HepG2 (cell line): ENCODE measurements around the gene MSI2. TPM values are rescaled to one million over a fixed set of nuclear protein-coding genes. Genes with fewer than 3 reads are reported as not detected.

ENCODE experiments used
- ATAC-seq: fragments of 200-7000 bp; cut with Tn5 transposase; 3 replicates; pipeline ENCODE4 v1.9.1; 2020; ENCODE audit warnings: mild to moderate bottlenecking, moderate library complexity
- BruUV-seq: library from RNA; stranded (reverse); fragments of 400-500 nt; replicated peaks from 2 replicates; lab custom pipeline; 2021; lab: Mats Ljungman, UMichigan
- CTCF ChIA-PET: fragments of 300-600 bp; formaldehyde crosslinking; extraction: SDS; loops from one replicate; lab custom pipeline; 2021; ENCODE audit warnings: low total read pairs, inconsistent platforms, low intra/inter-chr PET ratio; lab: Yijun Ruan, JAX
- POLR2A ChIA-PET: fragments of 350-600 bp; sonication (Branson Sonifier 250); formaldehyde crosslinking; loops from one replicate; lab custom pipeline; 2020; ENCODE audit warnings: antibody characterized with exemption, inconsistent platforms; lab: Yijun Ruan, JAX
- DNase-seq: peaks from one replicate; pipeline ENCODE4 v3.0.0-alpha.2; 2015; ENCODE audit warnings: low spot score
- FAIRE-seq: peaks from 3 replicates; lab custom pipeline; 2011; peaks lifted over from hg19 to GRCh38; lab: Jason Lieb, UNC
- H2AFZ ChIP-seq: one replicate; pipeline ENCODE4 v1.6.1; 2011; ENCODE audit warnings: low read length, inconsistent platforms
- H3K27ac ChIP-seq: fragments of 300-600 bp; 3 replicates; pipeline ENCODE4 v1.8.0; 2011; ENCODE audit warnings: mixed run types, mild to moderate bottlenecking, mixed read lengths, low read length, inconsistent platforms; ENCODE audit not compliant: insufficient read depth; ENCODE audit errors: extremely low read length
- H3K27me3 ChIP-seq, 2 experiments: fragments of 200-600 bp in 1 of 2; 2 replicates in 1 of 2; 3 replicates in 1 of 2; pipeline versions ENCODE4 v1.6.0 to v1.8.0; 2011; ENCODE audit warnings: low read length in 2 of 2, mild to moderate bottlenecking in 2 of 2, moderate library complexity in 2 of 2, inconsistent platforms in 1 of 2; ENCODE audit not compliant: insufficient read depth in 2 of 2, control insufficient read depth in 1 of 2
- H3K36me3 ChIP-seq, 2 experiments: fragments of 200-600 bp in 1 of 2; replicated peaks in 1 of 2; 2 replicates in 1 of 2; 3 replicates in 1 of 2; pipeline versions ENCODE4 v1.5.1 to v1.8.0; 2011; ENCODE audit warnings: low read length in 2 of 2, inconsistent platforms in 1 of 2; ENCODE audit not compliant: insufficient read depth in 2 of 2, control insufficient read depth in 1 of 2
- H3K4me1 ChIP-seq: 2 replicates; pipeline ENCODE4 v1.5.1; 2012; ENCODE audit warnings: low read length, inconsistent platforms; ENCODE audit not compliant: insufficient read depth
- H3K4me2 ChIP-seq: 2 replicates; pipeline ENCODE4 v1.6.0; 2011; ENCODE audit warnings: low read depth, low read length, inconsistent platforms
- H3K4me3 ChIP-seq, 3 experiments: fragments of 200-600 bp in 1 of 3; sonication (generic), shearing (Covaris generic) in 1 of 3; replicated peaks in 1 of 3; 2 replicates each; pipeline ENCODE4 v1.5.1; 2011 to 2016; ENCODE audit warnings: low read length in 3 of 3, inconsistent platforms in 2 of 3, low read depth in 2 of 3, mild to moderate bottlenecking in 2 of 3, control low read depth in 1 of 3, mixed read lengths in 1 of 3; ENCODE audit not compliant: insufficient read depth in 1 of 3
- H3K79me2 ChIP-seq: one replicate; pipeline ENCODE4 v1.6.1; 2011; ENCODE audit warnings: low read length, inconsistent platforms; ENCODE audit not compliant: insufficient read depth
- H3K9ac ChIP-seq: 2 replicates; pipeline ENCODE4 v1.6.0; 2011; ENCODE audit warnings: mild to moderate bottlenecking, low read depth, low read length, inconsistent platforms; ENCODE audit not compliant: insufficient read depth
- H3K9me3 ChIP-seq: 2 replicates; pipeline ENCODE4 v1.5.1; 2012; ENCODE audit warnings: mild to moderate bottlenecking, low read length
- H4K20me1 ChIP-seq: 2 replicates; pipeline ENCODE4 v1.6.0; 2011; ENCODE audit warnings: inconsistent platforms, mild to moderate bottlenecking, low read length, moderate library complexity; ENCODE audit not compliant: insufficient read depth
- CENPX ChIP-seq: sonication (generic); formaldehyde crosslinking; IDR thresholded peaks from 2 replicates; pipeline ENCODE4 v1.9.0; 2021; ENCODE audit warnings: mild to moderate bottlenecking, missing genetic modification reagents, moderate library complexity
- DMTF1 ChIP-seq: sonication (generic); formaldehyde crosslinking; IDR thresholded peaks from 2 replicates; pipeline ENCODE4 v1.4.0; 2020; ENCODE audit warnings: mild to moderate bottlenecking, missing genetic modification reagents
- DZIP1 ChIP-seq: sonication (generic); formaldehyde crosslinking; IDR thresholded peaks from 2 replicates; pipeline ENCODE4 v1.5.0; 2020; ENCODE audit warnings: mild to moderate bottlenecking, missing genetic modification reagents
- EED ChIP-seq: sonication (generic); formaldehyde crosslinking; IDR thresholded peaks from 2 replicates; pipeline ENCODE4 v1.5.0; 2020; ENCODE audit warnings: mild to moderate bottlenecking, missing genetic modification reagents
- EZH2 ChIP-seq: conservative IDR thresholded peaks from 2 replicates; pipeline ENCODE4 v1.6.1; 2012; ENCODE audit warnings: mild to moderate bottlenecking, low read depth, low read length, moderate library complexity
- FOXP1 ChIP-seq, 2 experiments: fragments of 450-650 bp in 1 of 2; IDR thresholded peaks; 2 replicates each; pipeline ENCODE4 v1.6.1; 2017 to 2018; ENCODE audit warnings: antibody characterized with exemption in 1 of 2
- MED1 ChIP-seq: sonication (generic); formaldehyde crosslinking; IDR thresholded peaks from 2 replicates; pipeline ENCODE4 v1.4.0; 2020; ENCODE audit warnings: missing genetic modification reagents
- SCMH1 ChIP-seq: sonication (generic); formaldehyde crosslinking; IDR thresholded peaks from 2 replicates; pipeline ENCODE4 v1.9.0; 2021; ENCODE audit warnings: missing genetic modification reagents, mild to moderate bottlenecking, borderline replicate concordance
- ZFAT ChIP-seq: sonication (generic); formaldehyde crosslinking; conservative IDR thresholded peaks from 2 replicates; pipeline ENCODE4 v1.8.1; 2023; ENCODE audit warnings: missing genetic modification reagents, inconsistent platforms
- ZMYM2 ChIP-seq: sonication (generic); formaldehyde crosslinking; IDR thresholded peaks from 2 replicates; pipeline ENCODE4 v1.8.0; 2022; ENCODE audit warnings: mild to moderate bottlenecking, missing genetic modification reagents
- ZNF251 ChIP-seq: sonication (generic); formaldehyde crosslinking; IDR thresholded peaks from 2 replicates; pipeline ENCODE4 v1.9.0; 2021; ENCODE audit warnings: mild to moderate bottlenecking, missing genetic modification reagents
- ZNF44 ChIP-seq: sonication (generic); formaldehyde crosslinking; IDR thresholded peaks from 2 replicates; pipeline ENCODE4 v1.5.1; 2020; ENCODE audit warnings: mild to moderate bottlenecking, missing genetic modification reagents
- ZNF670 ChIP-seq: sonication (generic); formaldehyde crosslinking; IDR thresholded peaks from 2 replicates; pipeline ENCODE4 v1.8.0; 2022; ENCODE audit warnings: mild to moderate bottlenecking, missing genetic modification reagents, borderline replicate concordance
- ZNF781 ChIP-seq: sonication (generic); formaldehyde crosslinking; IDR thresholded peaks from 2 replicates; pipeline ENCODE4 v1.5.1; 2020; ENCODE audit warnings: borderline replicate concordance, mild to moderate bottlenecking, missing genetic modification reagents; ENCODE audit errors: not compliant biosample characterization
- WGBS: methylation state at CpG from one replicate; pipeline ENCODE4 v1.1.6; 2017; ENCODE audit warnings: low lambda C conversion rate; 5-methylcytosine and 5-hydroxymethylcytosine counted together
- in situ Hi-C: cut with HindIII; loops from 2 replicates; pipeline ENCODE4 v1.10.0; 2017; ENCODE audit warnings: low pct_unique_long_range_greater_than_20kb; ENCODE audit not compliant: extremely low pct_ligation_motif_present
- intact Hi-C: fragments of 100-400 bp; cut with micrococcal nuclease; formaldehyde crosslinking; loops from one replicate; pipeline ENCODE4 v1.10.0; 2022; ENCODE audit not compliant: unreplicated experiment
- polyA plus RNA-seq, 8 experiments: library from polyadenylated mRNA; depleted of rRNA in 3 of 8; stranded (reverse) in 7 of 8; unstranded in 1 of 8; fragments of >200 nt; fragmentation: Illumina TruSeq in 4 of 8; extraction: Trizol in 4 of 8; gene quantifications; 2 replicates each; pipeline versions ENCODE4 v1.2.1 to v1.2.3, GENCODE V29; 2011 to 2016; ENCODE audit warnings: low read depth in 4 of 8, missing spikeins in 1 of 8, mixed read lengths in 1 of 8; ENCODE audit not compliant: insufficient read depth in 1 of 8
- total RNA-seq, 5 experiments: library from RNA; depleted of rRNA; stranded (reverse); fragments of >200 nt; fragmentation: Illumina TruSeq; extraction: Trizol; gene quantifications; 2 replicates each; pipeline ENCODE4 v1.2.3, GENCODE V29; 2016; ENCODE audit warnings: low read depth in 1 of 5

MSI2 gene
- total and polyA plus RNA-seq, 2 of the 13 experiments (the other 11 are each of a cell fraction or from before 2014, with no cell fraction given) = 77.5 to 78.4 TPM

- Histone ChIP-seq H2AFZ (no peak overlapping the region), H3K36me3 (no peaks in the 10 kb centered on the region), H4K20me1 (no peaks in the 10 kb centered on the region), H3K4me1 (peaks cover 10% of the 10 kb centered on the region), H3K9me3 (no peaks in the 10 kb centered on the region), H3K4me2 (no peak overlapping the region), H3K27ac (no peak overlapping the region), H3K9ac (no peak overlapping the region), H3K4me3 (no peak overlapping the region), H3K27me3 (peaks cover 0 to 5% of the 10 kb centered on the region in 2 experiments; a peak in 1 of 5 replicates), H3K79me2 (no peaks in the 10 kb centered on the region)
- ChIA-PET CTCF (no interaction called here), POLR2A (no interaction called here)
- 46% methylated on average over 3 of the region's 3 CpGs for WGBS
- TF ChIP-seq DMTF1 (CRISPR knock-in tag) (no peak), FOXP1 (IDR thresholded peaks at IDR 0.05) (no peak), FOXP1 (CRISPR knock-in tag; IDR thresholded peaks at IDR 0.05) (no peak), EZH2 (no peak), ZMYM2 (no peak), ZNF670 (CRISPR knock-in tag) (no peak), EED (no peak), ZNF44 (no peak), MED1 (CRISPR knock-in tag) (no peak), ZNF781 (CRISPR knock-in tag) (no peak), CENPX (CRISPR knock-in tag) (no peak), ZFAT (no peak), SCMH1 (CRISPR knock-in tag) (no peak), ZNF251 (no peak), DZIP1 (CRISPR knock-in tag) (no peak)
- in situ Hi-C loops (loop anchor here (10.0 kb wide), 1 partner anchor 504 kb away; the partner anchor contains the start of gene CCDC182), intact Hi-C loops (loop anchor here (5.0 to 10.0 kb wide), 3 partner anchors 167 to 507 kb away; partner anchors contain the start of gene CCDC182)
- BruUV-seq = no TSS peak
- no peak for ATAC-seq
- FAIRE-seq = no peak
- no peak for DNase-seq
Measured at GRCh38 chr17:57240648-57241047, 15.7 kb upstream of the MSI2 start.
